ENCODE measurements around the gene TNFRSF25. TPM values are rescaled to one million over a fixed set of nuclear protein-coding genes. Genes with fewer than 3 reads are reported as not detected.

The TNFRSF25 gene
- total and polyA plus RNA-seq, 9 of the 15 experiments (the other 6 are each of a cell fraction or from before 2014, with no cell fraction given) = 0.24 to 0.49 TPM; not detected in 7

GRCh38 chr1:6490181-6491080 is 24.5 kb upstream of the TNFRSF25 start (continued):
- TF ChIP-seq, protein P1, sequence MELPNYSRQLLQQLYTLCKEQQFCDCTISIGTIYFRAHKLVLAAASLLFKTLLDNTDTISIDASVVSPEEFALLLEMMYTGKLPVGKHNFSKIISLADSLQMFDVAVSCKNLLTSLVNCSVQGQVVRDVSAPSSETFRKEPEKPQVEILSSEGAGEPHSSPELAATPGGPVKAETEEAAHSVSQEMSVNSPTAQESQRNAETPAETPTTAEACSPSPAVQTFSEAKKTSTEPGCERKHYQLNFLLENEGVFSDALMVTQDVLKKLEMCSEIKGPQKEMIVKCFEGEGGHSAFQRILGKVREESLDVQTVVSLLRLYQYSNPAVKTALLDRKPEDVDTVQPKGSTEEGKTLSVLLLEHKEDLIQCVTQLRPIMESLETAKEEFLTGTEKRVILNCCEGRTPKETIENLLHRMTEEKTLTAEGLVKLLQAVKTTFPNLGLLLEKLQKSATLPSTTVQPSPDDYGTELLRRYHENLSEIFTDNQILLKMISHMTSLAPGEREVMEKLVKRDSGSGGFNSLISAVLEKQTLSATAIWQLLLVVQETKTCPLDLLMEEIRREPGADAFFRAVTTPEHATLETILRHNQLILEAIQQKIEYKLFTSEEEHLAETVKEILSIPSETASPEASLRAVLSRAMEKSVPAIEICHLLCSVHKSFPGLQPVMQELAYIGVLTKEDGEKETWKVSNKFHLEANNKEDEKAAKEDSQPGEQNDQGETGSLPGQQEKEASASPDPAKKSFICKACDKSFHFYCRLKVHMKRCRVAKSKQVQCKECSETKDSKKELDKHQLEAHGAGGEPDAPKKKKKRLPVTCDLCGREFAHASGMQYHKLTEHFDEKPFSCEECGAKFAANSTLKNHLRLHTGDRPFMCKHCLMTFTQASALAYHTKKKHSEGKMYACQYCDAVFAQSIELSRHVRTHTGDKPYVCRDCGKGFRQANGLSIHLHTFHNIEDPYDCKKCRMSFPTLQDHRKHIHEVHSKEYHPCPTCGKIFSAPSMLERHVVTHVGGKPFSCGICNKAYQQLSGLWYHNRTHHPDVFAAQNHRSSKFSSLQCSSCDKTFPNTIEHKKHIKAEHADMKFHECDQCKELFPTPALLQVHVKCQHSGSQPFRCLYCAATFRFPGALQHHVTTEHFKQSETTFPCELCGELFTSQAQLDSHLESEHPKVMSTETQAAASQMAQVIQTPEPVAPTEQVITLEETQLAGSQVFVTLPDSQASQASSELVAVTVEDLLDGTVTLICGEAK (IDR thresholded peaks at IDR 0.05) = peak; percentile 72
- TF ChIP-seq, protein P1 (CRISPR knock-in tag; IDR thresholded peaks at IDR 0.05) = no peak
- TF ChIP-seq ZBTB34 (CRISPR knock-in tag; IDR thresholded peaks at IDR 0.05) (no peak), TCF7L2 (IDR thresholded peaks at IDR 0.05; ENCODE audit: low read depth, low read length) (peak; percentile 82), NCOA2 (IDR thresholded peaks at IDR 0.05; ENCODE audit: partially characterized antibody in 2 of 2) (no peak), GATAD2A (IDR thresholded peaks at IDR 0.05) (0 out of 2 replicates have a peak, but pooled peaks have one; percentile 53), PCBP1 (IDR thresholded peaks at IDR 0.05; ENCODE audit: low read depth, low read length, poor library complexity, severe bottlenecking) (peak; percentile 31), TAF1 (IDR thresholded peaks at IDR 0.05; ENCODE audit: control insufficient read depth, extremely low read depth, insufficient read depth, low read length, severe bottlenecking) (no peak), KDM2B (CRISPR knock-in tag; IDR thresholded peaks at IDR 0.05) (0 out of 2 replicates have a peak, but pooled peaks have one; percentile 10), POLR2G (IDR thresholded peaks at IDR 0.05; ENCODE audit: low read depth, low read length) (peak; percentile 35; the same call in 1 of the 2 replicates), JUND (IDR thresholded peaks at IDR 0.05; ENCODE audit: borderline replicate concordance, low read depth, low read length) (peak; percentile 86), JUND (tag; IDR thresholded peaks at IDR 0.05; ENCODE audit: borderline replicate concordance, low read depth, low read length) (no peak), ZNF449 (CRISPR knock-in tag; IDR thresholded peaks at IDR 0.05) (no peak), ZNF232 (CRISPR knock-in tag; IDR thresholded peaks at IDR 0.05) (no peak)
